Memory B cell (primary cell): ENCODE measurements around the gene TLK1.

Experiments used
- ATAC-seq: fragments of 150-1000 bp; cut with Tn5 transposase; 2 replicates; pipeline ENCODE4 v1.10.0; 2021; ENCODE audit warnings: low read depth, mild to moderate bottlenecking, moderate library complexity
- DNase-seq, 2 donors: peaks; one replicate each; pipeline ENCODE4 v3.0.0; 2022; ENCODE audit warnings: low spot score in 2 of 2
- H3K27ac Mint-ChIP-seq: one replicate; pipeline ENCODE4 v1.8.0; 2022; ENCODE audit warnings: mild to moderate bottlenecking, moderate library complexity, mixed read lengths
- H3K27me3 Mint-ChIP-seq: one replicate; pipeline ENCODE4 v1.8.0; 2022; ENCODE audit warnings: mixed read lengths
- H3K36me3 Mint-ChIP-seq: one replicate; pipeline ENCODE4 v1.8.0; 2022; ENCODE audit warnings: mild to moderate bottlenecking, mixed read lengths
- H3K4me1 Mint-ChIP-seq: one replicate; pipeline ENCODE4 v1.8.0; 2022; ENCODE audit warnings: mixed read lengths
- H3K4me3 Mint-ChIP-seq: one replicate; pipeline ENCODE4 v1.8.0; 2022; ENCODE audit warnings: mild to moderate bottlenecking, moderate library complexity, mixed read lengths
- H3K9me3 Mint-ChIP-seq: one replicate; pipeline ENCODE4 v1.8.0; 2022; ENCODE audit warnings: mixed read lengths

TLK1 gene

GRCh38 chr2:171069286-171069956 lies 91.3 kb downstream of the TLK1 start:
- Mint-ChIP-seq H3K27ac (no peak overlapping the region), H3K9me3 (no peaks in the 10 kb centered on the region), H3K27me3 (no peaks in the 10 kb centered on the region), H3K36me3 (peaks cover 23% of the 10 kb centered on the region), H3K4me1 (peaks cover 8% of the 10 kb centered on the region), H3K4me3 (no peak overlapping the region)
- ATAC-seq: no peak
- DNase-seq: no peak

DNA sequence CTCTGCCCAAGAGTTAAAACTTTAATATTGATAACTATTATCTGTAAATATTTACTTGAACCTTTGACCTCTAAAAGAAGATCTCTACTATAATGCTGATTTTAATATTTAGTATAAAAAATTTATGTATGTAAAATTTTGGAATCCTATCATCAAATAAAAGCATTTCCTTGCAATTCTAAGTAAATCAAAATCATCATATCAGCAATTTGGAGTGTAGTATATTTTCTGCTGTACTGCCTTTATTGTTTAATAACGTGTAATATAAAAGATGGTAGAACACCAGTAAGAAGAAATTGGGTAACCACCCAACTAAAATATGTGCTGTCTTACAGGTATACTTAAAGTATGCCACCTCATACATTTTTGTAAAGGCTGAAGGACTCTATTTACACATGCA lies 94.6 kb downstream of the TLK1 start:
- ATAC-seq: no peak
- H3K9me3 Mint-ChIP-seq: no peaks in the 10 kb centered on the region
- no peak for DNase-seq
- no peaks in the 10 kb centered on the region for H3K27me3 Mint-ChIP-seq
- peaks cover 15% of the 10 kb centered on the region for H3K36me3 Mint-ChIP-seq
- peaks cover 8% of the 10 kb centered on the region for H3K4me1 Mint-ChIP-seq
- no peak overlapping the region for H3K4me3 Mint-ChIP-seq
- H3K27ac Mint-ChIP-seq: no peak overlapping the region

DNA sequence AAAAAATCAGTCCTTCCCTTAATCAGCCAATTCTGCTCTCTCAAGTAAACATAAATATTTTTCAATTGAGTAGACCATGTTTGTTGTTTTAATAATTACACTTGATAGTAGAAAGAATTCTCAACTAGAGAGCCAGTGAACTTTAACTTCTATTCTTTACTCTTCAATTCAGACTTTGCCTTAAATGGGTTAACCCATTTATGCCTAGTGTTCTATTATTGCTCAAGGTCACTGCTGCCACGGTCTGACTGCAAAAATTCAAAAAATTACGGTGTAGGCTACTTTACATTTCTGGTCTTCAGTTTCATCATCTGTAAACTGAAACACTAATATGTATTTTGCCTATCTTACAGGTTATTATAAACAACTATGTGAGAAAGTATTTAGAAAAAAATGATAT lies 103.1 kb downstream of the TLK1 start:
- DNase-seq (no peak), ATAC-seq (no peak)
- peaks cover 33% of the 10 kb centered on the region for H3K36me3 Mint-ChIP-seq
- no peaks in the 10 kb centered on the region for H3K27me3 Mint-ChIP-seq
- H3K27ac Mint-ChIP-seq: peak overlapping the region; percentile 63
- H3K4me1 Mint-ChIP-seq: no peaks in the 10 kb centered on the region
- no peak overlapping the region for H3K4me3 Mint-ChIP-seq
- no peaks in the 10 kb centered on the region for H3K9me3 Mint-ChIP-seq

DNA sequence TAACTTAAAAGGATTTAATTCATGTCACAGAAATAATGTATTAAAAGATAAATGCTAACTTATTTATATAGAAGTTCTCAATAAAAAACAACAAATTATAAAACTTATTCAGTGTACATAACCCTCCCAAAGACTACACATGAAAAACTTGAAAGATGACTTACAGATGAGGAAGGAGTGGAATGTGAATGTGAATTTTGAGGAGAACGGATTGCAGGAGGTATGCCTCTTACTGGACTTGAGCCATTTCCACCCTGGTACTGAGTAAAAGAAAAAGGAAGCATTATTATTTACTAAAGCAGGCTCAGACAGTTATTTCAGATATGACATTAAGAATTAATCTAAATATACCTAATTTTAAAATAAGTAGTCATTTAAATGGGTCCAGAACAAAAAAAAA lies 104.4 kb downstream of the TLK1 start:
- Mint-ChIP-seq H3K27ac (peak overlapping the region; percentile 63), H3K4me3 (no peak overlapping the region), H3K27me3 (no peaks in the 10 kb centered on the region), H3K36me3 (peaks cover 36% of the 10 kb centered on the region), H3K4me1 (peaks cover 2% of the 10 kb centered on the region), H3K9me3 (no peaks in the 10 kb centered on the region)
- DNase-seq: no peak
- no peak for ATAC-seq

- Mint-ChIP-seq H3K27ac (no peak overlapping the region), H3K4me1 (peaks cover 2% of the 10 kb centered on the region), H3K4me3 (no peak overlapping the region), H3K36me3 (peaks cover 38% of the 10 kb centered on the region), H3K27me3 (no peaks in the 10 kb centered on the region), H3K9me3 (no peaks in the 10 kb centered on the region)
- DNase-seq (no peak), ATAC-seq (no peak)
Measured at GRCh38 chr2:171049691-171050090, 111.0 kb downstream of the TLK1 start.

DNA sequence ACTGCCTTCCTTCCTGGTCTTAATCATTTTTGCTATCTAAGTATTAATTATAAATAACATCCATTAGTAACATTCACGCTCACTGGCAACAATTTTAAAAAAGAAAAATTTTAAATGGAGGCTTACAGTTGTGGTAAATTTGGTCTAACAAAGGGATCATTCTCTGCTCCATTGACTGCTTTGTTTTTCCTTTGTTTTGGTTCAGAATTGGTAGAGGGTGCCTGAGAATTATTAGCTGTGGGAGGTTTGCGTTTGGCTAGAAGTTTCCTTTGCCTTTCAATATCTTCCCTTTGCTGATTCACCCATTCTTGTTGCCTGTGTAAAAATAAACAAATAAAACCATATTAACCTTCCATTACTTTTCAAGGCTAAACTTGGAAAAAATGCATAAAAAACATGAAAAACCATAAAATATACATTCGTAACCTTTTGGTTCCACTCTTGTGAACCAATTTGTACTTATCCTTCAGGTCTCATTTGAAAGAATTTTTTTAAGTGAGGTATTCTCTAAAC lies 114.6 kb downstream of the TLK1 start:
- Mint-ChIP-seq H3K27me3 (no peaks in the 10 kb centered on the region), H3K36me3 (peaks cover 43% of the 10 kb centered on the region), H3K9me3 (no peaks in the 10 kb centered on the region), H3K4me3 (no peak overlapping the region), H3K4me1 (peaks cover 10% of the 10 kb centered on the region), H3K27ac (no peak overlapping the region)
- DNase-seq (no peak), ATAC-seq (no peak)

- H3K27me3 Mint-ChIP-seq: no peaks in the 10 kb centered on the region
- H3K27ac Mint-ChIP-seq: no peak overlapping the region
- ATAC-seq: no peak
- peaks cover 42% of the 10 kb centered on the region for H3K36me3 Mint-ChIP-seq
- H3K4me3 Mint-ChIP-seq: no peak overlapping the region
- H3K9me3 Mint-ChIP-seq: no peaks in the 10 kb centered on the region
- no peak for DNase-seq
- peaks cover 10% of the 10 kb centered on the region for H3K4me1 Mint-ChIP-seq
Measured at GRCh38 chr2:171044416-171044815, 116.3 kb downstream of the TLK1 start.

DNA sequence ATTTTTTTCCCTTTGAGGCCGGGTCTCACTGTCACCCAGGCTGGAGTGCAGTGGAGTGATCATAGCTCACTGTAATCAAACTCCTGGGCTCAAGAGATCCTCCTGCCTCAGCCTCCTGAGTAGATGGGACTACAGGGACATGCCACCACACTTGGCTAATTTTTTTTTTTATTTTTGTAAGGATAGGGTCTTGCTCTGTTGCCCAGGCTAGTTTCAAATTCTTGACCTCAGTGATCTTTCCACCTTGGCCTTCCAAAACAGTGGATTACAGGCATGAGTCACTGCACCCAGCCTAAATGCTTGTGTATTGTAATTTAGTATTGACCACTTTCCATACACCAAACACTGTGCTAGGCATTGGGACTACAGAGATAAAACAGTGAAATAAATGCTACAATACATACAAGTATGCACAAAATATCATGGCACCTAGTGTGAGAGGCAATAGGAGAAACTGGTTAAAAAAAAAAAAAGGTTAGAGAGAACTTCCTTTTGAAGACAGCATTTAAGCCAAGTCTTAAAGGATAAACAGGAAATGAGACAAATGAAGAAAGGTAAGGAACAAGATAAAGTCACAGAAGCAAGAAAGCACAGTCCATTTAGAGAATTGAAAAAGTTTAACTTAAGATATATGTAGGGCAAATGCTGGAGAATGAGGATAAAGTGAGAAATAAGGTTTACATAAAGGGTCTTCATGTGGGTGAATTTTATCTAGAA lies 118.3 kb downstream of the TLK1 start:
- Mint-ChIP-seq H3K4me3 (no peak overlapping the region), H3K36me3 (peaks cover 40% of the 10 kb centered on the region), H3K4me1 (peaks cover 10% of the 10 kb centered on the region)

DNA sequence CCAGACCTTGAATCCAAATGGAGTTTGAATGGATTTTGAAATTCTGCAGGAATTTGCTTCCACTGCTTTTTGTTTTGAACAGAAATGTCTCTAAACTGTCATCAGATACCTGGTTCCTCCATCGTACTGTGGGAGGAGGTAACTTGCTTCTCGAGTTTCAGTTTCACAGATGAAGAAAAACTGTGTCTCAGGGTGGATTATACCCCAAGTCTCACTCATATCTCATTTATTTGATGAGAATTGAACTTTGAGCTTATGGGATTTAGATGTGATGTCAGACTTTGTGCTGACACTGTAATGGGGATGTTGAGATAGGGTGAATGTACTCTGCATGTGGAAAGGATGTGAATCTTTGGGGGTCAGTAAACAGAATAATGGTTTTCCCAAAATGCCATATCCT lies 124.2 kb downstream of the TLK1 start:
- H3K9me3 Mint-ChIP-seq: peaks cover 4% of the 10 kb centered on the region
- no peaks in the 10 kb centered on the region for H3K27me3 Mint-ChIP-seq
- no peak for ATAC-seq

More for the DNA sequence above, 118.3 kb downstream of the TLK1 start:
- Mint-ChIP-seq H3K27ac (peak overlapping the region; percentile 82), H3K27me3 (no peaks in the 10 kb centered on the region), H3K9me3 (no peaks in the 10 kb centered on the region)
- ATAC-seq (no peak), DNase-seq (no peak)

DNA sequence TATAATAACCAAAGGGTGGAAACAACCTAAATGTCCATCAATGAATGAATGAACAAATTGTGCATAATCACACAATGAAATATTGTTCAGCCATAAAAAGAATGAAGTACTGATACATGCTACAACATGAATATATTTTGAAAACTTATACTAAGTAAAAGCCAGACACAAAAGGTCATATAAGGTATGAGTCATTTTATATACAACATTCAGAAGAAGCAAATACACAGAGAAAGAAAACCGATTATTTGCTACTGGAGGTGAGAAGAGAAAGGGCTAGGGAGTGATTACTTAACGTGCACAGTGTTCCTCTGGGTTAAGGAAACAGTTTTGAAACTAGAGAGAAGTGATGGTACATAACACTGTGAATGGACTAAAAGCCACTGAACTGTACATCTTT lies 126.4 kb downstream of the TLK1 start:
- Mint-ChIP-seq H3K4me1 (no peaks in the 10 kb centered on the region), H3K27ac (no peak overlapping the region), H3K27me3 (no peaks in the 10 kb centered on the region), H3K4me3 (no peak overlapping the region), H3K9me3 (peaks cover 4% of the 10 kb centered on the region), H3K36me3 (peaks cover 48% of the 10 kb centered on the region)
- DNase-seq: no peak
- no peak for ATAC-seq

More for the DNA sequence above, 124.2 kb downstream of the TLK1 start:
- H3K27ac Mint-ChIP-seq: no peak overlapping the region
- peaks cover 50% of the 10 kb centered on the region for H3K36me3 Mint-ChIP-seq
- H3K4me1 Mint-ChIP-seq: no peaks in the 10 kb centered on the region
- no peak overlapping the region for H3K4me3 Mint-ChIP-seq
- no peak for DNase-seq

- H3K9me3 Mint-ChIP-seq: no peaks in the 10 kb centered on the region
- H3K27me3 Mint-ChIP-seq: no peaks in the 10 kb centered on the region
- no peak for DNase-seq
- no peaks in the 10 kb centered on the region for H3K4me1 Mint-ChIP-seq
- H3K36me3 Mint-ChIP-seq: peaks cover 28% of the 10 kb centered on the region
- H3K27ac Mint-ChIP-seq: peak overlapping the region; percentile 56
- no peak overlapping the region for H3K4me3 Mint-ChIP-seq
- no peak for ATAC-seq
Measured at GRCh38 chr2:171025214-171025613, 135.5 kb downstream of the TLK1 start.

DNA sequence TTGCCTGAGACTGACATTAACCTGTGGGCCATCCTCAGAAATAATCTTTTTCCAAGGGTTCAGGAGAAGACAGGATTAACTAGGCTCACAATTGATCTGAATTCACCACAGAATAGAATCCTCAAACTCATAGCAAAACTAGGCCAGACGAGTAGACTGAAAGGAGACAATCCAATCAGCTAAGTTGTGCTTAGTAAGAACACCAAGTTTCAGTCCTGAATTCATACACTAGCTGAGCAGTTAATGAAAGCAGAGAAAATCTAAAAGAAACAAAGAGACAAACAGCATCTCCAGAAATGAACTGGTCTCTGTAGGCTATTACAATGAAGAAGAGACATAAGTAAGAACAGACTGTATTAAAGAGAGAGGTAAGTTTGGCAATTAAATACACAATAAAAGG lies 142.2 kb downstream of the TLK1 start:
- H3K27me3 Mint-ChIP-seq: no peaks in the 10 kb centered on the region
- no peak overlapping the region for H3K4me3 Mint-ChIP-seq
- H3K9me3 Mint-ChIP-seq: no peaks in the 10 kb centered on the region
- no peaks in the 10 kb centered on the region for H3K4me1 Mint-ChIP-seq
- H3K27ac Mint-ChIP-seq: peak overlapping the region; percentile 65
- DNase-seq (no peak), ATAC-seq (no peak)
- peaks cover 22% of the 10 kb centered on the region for H3K36me3 Mint-ChIP-seq

DNA sequence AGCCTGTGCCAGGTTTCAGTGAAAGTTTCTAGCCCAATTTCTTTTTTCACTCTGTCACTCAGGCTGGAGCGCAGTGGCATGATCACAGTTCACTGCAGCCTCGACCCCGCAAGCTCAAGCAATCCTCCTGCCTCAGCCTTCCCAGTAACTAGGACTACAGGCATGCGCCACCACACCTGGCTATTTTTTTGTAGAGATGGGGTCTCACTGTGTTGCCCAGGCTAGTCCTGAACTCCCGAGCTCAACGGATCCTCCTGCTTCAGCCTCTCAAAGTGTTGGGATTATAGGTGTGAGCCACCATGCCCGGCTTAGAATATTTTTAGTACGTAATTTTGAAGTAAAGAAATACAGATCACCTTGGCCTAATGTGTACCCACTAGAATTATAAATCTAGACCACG lies 144.6 kb downstream of the TLK1 start:
- H3K27me3 Mint-ChIP-seq: no peaks in the 10 kb centered on the region
- no peaks in the 10 kb centered on the region for H3K9me3 Mint-ChIP-seq
- H3K4me3 Mint-ChIP-seq: no peak overlapping the region
- peaks cover 20% of the 10 kb centered on the region for H3K36me3 Mint-ChIP-seq
- DNase-seq (no peak), ATAC-seq (no peak)
- H3K4me1 Mint-ChIP-seq: no peaks in the 10 kb centered on the region
- H3K27ac Mint-ChIP-seq: no peak overlapping the region

DNA sequence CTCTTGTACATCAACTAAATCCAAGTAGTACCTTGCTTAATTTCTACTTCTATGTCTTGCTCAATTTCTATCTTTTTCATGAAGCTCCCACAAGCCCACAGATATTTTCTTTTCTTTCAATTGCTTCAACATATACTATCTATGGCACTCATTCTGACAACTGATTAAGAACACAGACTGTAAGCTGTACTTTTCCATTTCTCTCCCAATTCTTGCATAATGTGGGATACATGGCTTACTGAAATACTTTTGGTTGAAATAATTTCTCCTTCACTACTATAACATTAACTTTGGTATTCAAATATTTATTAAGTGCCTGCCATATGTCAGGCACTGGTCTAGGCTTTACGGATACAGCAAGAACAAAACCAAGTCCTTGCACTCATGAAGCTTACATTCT lies 146.8 kb downstream of the TLK1 start:
- DNase-seq (no peak), ATAC-seq (no peak)
- Mint-ChIP-seq H3K27ac (peak overlapping the region; percentile 50), H3K4me3 (no peak overlapping the region), H3K27me3 (no peaks in the 10 kb centered on the region), H3K36me3 (peaks cover 30% of the 10 kb centered on the region), H3K9me3 (no peaks in the 10 kb centered on the region), H3K4me1 (peaks cover 1% of the 10 kb centered on the region)

GRCh38 chr2:171009386-171009785 lies 151.3 kb downstream of the TLK1 start:
- Mint-ChIP-seq H3K4me1 (peaks cover 2% of the 10 kb centered on the region), H3K4me3 (no peak overlapping the region), H3K36me3 (peaks cover 50% of the 10 kb centered on the region), H3K27me3 (no peaks in the 10 kb centered on the region), H3K27ac (peak overlapping the region; percentile 40), H3K9me3 (no peaks in the 10 kb centered on the region)
- ATAC-seq (no peak), DNase-seq (no peak)
